NT2/D1 (cell line): ENCODE results near the gene PLXNA3.

Experiments used
- SUZ12 ChIP-seq: IDR thresholded peaks from 2 replicates; pipeline ENCODE4 v1.6.1; 2011; ENCODE audit not compliant: insufficient read length, insufficient read depth; ENCODE audit errors: extremely low read depth
- YY1 ChIP-seq: IDR thresholded peaks from 2 replicates; pipeline ENCODE4 v1.6.1; 2011; ENCODE audit not compliant: insufficient read length, insufficient read depth
- ZNF274 ChIP-seq: IDR thresholded peaks from 2 replicates; pipeline ENCODE4 v1.6.1; 2011; ENCODE audit warnings: mild to moderate bottlenecking, low read depth, low read length

DNA sequence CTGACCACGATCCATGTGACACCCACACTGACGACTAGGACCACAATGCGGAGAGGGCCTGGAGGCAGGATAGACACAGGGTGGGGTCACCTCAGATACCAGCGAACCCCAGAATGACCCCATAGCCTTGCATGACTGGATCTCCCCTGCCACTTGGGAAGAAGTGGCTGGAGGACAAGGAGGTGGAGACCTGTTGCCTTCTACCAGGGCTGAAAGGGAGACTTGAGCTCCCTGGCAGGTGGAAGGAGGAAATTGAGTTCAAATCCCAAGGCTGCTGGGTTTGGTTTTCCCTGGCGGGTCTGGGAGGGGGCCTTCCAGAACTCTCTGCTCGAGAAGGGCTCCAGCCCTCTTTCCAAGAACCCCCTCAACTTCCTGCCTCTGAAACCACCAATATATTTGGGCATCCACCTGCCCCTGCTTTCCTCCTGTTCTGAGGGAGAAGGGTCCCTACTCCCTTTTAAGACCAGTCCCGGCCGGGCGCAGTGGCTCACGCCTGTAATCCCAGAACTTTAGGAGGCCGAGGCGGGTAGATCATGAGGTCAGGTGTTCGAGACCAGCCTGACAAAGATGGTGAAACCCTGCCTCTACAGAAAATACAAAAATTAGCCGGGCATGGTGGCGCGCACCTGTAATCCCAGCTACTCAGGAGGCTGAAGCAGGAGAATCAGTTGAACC, 54.9 kb downstream of the PLXNA3 start:
- no peak for TF ChIP-seq YY1
- no peak for TF ChIP-seq ZNF274
- no peak for TF ChIP-seq SUZ12
